GM19025 (cell line): ENCODE measurements around the gene SPINK5.

Source experiments
- ATAC-seq: cut with Tn5 transposase; IDR thresholded peaks from one replicate; pipeline ENCODE4 v1.9.1; 2021; ENCODE audit warnings: mild to moderate bottlenecking, low read depth, moderate library complexity; ENCODE audit not compliant: unreplicated experiment

SPINK5 gene

DNA sequence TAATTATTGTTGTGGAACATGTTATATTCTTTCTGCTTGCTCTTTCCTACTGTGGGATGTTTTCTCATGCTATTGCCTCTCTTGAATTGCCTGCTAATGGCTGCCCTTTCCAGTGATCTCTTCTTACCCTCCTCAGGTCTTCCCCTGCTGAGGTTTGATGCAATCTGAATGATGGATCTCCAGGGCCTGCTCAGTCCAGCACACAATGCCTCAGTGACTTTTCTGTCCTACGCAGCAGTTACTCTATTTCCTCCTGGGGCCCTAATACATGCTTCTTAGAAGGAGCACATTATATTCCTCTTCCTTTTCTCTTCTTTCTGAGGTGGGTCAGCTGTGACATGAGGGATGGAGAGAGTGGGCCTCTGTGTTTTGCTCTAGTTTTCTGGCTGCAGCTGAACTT, 104.5 kb downstream of the SPINK5 start, which contains the start of gene SPINK14:
Gene SPINK14, plus strand, starts transcription at position 301 of the 400 bp plus-strand sequence. CDS start 1,187 bp downstream, outside the sequence.
- no peak for ATAC-seq

DNA sequence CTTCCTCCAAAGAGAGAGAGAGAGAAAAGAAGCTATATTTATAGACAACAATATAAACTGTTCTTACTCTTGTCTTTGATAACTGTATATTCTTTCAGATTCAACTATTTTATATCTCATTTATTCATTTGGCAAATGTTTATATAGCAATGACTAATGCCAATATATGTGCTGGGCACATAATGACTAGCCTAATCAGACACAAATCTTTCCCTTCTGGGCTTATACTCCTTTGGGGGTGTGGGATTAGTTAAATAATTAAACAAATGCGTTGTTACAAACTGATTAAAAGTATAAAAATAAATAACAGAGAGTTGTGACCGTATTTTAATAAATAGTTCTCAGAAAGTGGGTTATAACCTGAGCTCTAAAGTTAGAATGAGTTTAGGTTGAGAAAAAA, 108.6 kb downstream of the SPINK5 start:
- no peak for ATAC-seq

DNA sequence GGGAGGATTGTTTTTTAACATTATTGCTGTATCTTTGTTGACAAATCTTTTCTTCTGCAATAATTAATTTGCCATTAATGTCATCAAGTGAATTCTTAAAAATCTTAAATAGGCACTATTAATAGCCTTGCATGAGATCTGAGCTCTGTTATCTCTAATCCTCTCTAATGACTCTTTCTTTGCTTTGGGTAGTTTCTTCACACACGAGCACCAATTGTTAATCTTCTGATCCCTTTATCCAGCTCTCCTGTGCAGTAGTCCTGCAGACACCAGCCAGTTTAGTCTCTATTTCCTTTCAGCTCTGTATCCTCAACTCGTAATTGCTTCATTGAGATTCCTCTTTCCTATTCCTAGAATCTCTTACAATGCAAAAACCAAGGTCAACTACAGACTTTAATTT, 112.7 kb downstream of the SPINK5 start:
- ATAC-seq = no peak

DNA sequence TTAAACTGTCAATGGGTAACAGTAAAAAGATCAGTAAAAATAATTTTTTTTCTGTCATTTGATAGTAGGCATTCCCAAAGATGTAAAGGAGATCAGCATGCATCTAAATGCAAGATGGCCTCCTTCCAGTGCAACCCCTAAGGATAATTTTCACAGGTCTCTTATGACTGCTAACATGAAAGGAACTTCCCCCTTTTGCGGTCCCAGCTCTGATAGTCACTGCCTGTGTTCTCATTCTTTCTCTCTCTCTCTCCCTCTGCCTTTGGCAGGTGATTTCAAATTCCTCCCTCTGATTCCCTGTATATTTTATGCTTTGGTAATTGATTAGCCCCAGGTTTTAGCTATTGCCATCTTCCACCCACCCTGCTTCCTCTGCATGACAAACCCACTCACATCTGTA, 113.4 kb downstream of the SPINK5 start:
- no peak for ATAC-seq

DNA sequence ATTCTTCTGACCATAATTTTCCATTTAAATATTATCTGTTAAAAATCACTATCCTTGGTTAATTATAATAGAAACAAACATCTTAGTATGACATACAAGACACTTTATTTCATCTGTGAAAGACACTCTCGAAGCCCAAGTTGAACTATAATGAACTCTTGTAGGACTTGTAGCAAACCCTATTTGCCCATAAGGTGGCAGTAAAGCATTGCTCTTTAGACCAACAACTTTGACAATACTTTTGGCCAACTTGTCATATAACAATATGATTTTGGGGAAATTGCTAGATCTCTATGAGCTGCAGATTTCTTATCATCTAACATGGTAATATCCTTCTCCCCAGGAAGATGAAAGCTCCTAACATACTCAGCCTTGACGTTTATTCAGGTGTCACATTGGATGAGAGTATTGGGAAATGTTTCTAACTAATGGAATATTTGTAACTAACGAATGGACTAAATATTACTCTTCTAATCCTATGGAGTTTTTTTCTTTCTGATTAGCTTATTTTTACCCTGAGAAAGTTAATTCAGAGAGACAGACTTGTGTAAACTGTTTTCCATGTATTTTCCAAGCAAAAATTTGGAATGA, 115.5 kb downstream of the SPINK5 start:
- no peak for ATAC-seq

DNA sequence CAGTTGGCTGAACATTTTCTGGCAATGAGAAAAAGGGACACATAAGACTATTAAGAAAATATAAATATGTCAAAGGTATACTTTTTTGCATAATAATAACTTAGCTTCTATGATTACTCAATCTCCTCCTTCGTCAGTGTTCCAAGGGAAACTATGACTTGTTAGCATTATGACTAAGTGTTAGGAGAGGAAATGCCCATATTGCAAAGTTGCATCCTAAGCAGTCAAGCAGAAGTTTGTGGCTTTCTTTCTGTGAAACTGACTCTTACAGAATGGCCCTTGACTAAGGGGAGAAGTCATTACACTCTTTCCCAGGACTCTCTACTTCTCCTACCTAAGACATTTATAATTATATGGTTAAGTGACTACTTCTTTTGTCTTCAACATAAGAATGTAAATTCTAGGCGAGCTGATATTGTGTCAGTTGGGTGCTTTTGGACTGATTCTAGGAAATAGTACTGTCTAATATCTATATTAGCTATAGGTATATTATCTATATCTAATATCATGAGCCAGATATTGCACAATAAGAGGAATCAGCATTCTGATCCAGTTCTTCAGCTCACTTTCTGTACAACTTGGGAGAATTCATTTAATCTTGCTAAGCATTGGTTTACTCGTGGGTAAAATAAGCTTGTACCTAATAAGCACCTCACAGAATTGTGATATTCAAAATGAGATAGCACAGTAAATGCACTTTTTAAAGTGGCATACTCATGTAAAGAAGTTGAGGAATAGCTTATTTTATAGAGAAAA, 122.6 kb downstream of the SPINK5 start:
- ATAC-seq = peak; percentile 55
